Measurements from ENCODE around the gene TMEM192. TPM values are rescaled to one million over a fixed set of nuclear protein-coding genes. Genes with fewer than 3 reads are reported as not detected.
A peak's percentile ranks its signal among the peaks of the same experiment; 100 is the strongest.

Gene TMEM192
- total RNA-seq, 2 donors from 2014 or later = 13.1 to 15.1 TPM

GRCh38 chr4:165059386-165059785 is 53.3 kb downstream of the TMEM192 start:
- no peak overlapping the region for H3K27ac ChIP-seq (ENCODE audit: low read depth, low read length)
- no peak for DNase-seq
- Mint-ChIP-seq H3K9me3 (no peaks in the 10 kb centered on the region), H3K4me3 (no peak overlapping the region), H3K36me3 (ENCODE audit: low read depth) (no peaks in the 10 kb centered on the region), H3K27ac (no peak overlapping the region), H3K27me3 (ENCODE audit: insufficient read depth) (no peaks in the 10 kb centered on the region), H3K4me1 (peaks cover 7% of the 10 kb centered on the region)
- WGBS, 2 experiments (ENCODE audit: insufficient coverage in 1 of 2, insufficient read length in 1 of 2) = 96 to 100% methylated on average over 3 to 4 of the region's 4 CpGs
- no peak overlapping the region for H3K9ac ChIP-seq (ENCODE audit: extremely low read depth, low read length, poor library complexity, severe bottlenecking)
- no peaks in the 10 kb centered on the region for H3K9me3 ChIP-seq (ENCODE audit: control insufficient read depth, low read length)
- H3K4me3 ChIP-seq (ENCODE audit: low read length) = no peak overlapping the region
- no peaks in the 10 kb centered on the region for H3K36me3 ChIP-seq (ENCODE audit: control insufficient read depth, insufficient read depth, low read length)
- peaks cover 4% of the 10 kb centered on the region for H3K4me1 ChIP-seq (ENCODE audit: control insufficient read depth, insufficient read depth, low read length)
- TF ChIP-seq CTCF (conservative IDR thresholded peaks at IDR 0.05) = peak; percentile 26
- H3K27me3 ChIP-seq (ENCODE audit: control insufficient read depth, insufficient read depth, low read length, poor library complexity, severe bottlenecking) = no peaks in the 10 kb centered on the region

GRCh38 chr4:165058666-165059065 is 54.0 kb downstream of the TMEM192 start:
- no peak for DNase-seq
- Histone ChIP-seq H3K27ac (ENCODE audit: low read depth, low read length) (no peak overlapping the region), H3K9ac (ENCODE audit: extremely low read depth, low read length, poor library complexity, severe bottlenecking) (no peak overlapping the region), H3K27me3 (ENCODE audit: control insufficient read depth, insufficient read depth, low read length, poor library complexity, severe bottlenecking) (no peaks in the 10 kb centered on the region), H3K9me3 (ENCODE audit: control insufficient read depth, low read length) (no peaks in the 10 kb centered on the region), H3K4me1 (ENCODE audit: control insufficient read depth, insufficient read depth, low read length) (peaks cover 4% of the 10 kb centered on the region), H3K4me3 (ENCODE audit: low read length) (no peak overlapping the region), H3K36me3 (ENCODE audit: control insufficient read depth, insufficient read depth, low read length) (no peaks in the 10 kb centered on the region)
- Mint-ChIP-seq H3K36me3 (ENCODE audit: low read depth) (no peaks in the 10 kb centered on the region), H3K4me3 (no peak overlapping the region), H3K27me3 (ENCODE audit: insufficient read depth) (no peaks in the 10 kb centered on the region), H3K9me3 (no peaks in the 10 kb centered on the region), H3K4me1 (peaks cover 7% of the 10 kb centered on the region), H3K27ac (no peak overlapping the region)
- 67 to 95% methylated on average over 1 to 2 of the region's 2 CpGs for WGBS, 2 experiments (ENCODE audit: insufficient coverage in 1 of 2, insufficient read length in 1 of 2)
- no peak for TF ChIP-seq CTCF (conservative IDR thresholded peaks at IDR 0.05)

- Histone ChIP-seq H3K9me3 (ENCODE audit: control insufficient read depth, low read length) (no peaks in the 10 kb centered on the region), H3K36me3 (ENCODE audit: control insufficient read depth, insufficient read depth, low read length) (no peaks in the 10 kb centered on the region), H3K27ac (ENCODE audit: low read depth, low read length) (no peak overlapping the region), H3K9ac (ENCODE audit: extremely low read depth, low read length, poor library complexity, severe bottlenecking) (no peak overlapping the region), H3K4me1 (ENCODE audit: control insufficient read depth, insufficient read depth, low read length) (peaks cover 7% of the 10 kb centered on the region), H3K27me3 (ENCODE audit: control insufficient read depth, insufficient read depth, low read length, poor library complexity, severe bottlenecking) (no peaks in the 10 kb centered on the region), H3K4me3 (ENCODE audit: low read length) (no peak overlapping the region)
- Mint-ChIP-seq H3K9me3 (no peaks in the 10 kb centered on the region), H3K27ac (no peak overlapping the region), H3K27me3 (ENCODE audit: insufficient read depth) (no peaks in the 10 kb centered on the region), H3K4me3 (no peak overlapping the region), H3K36me3 (ENCODE audit: low read depth) (no peaks in the 10 kb centered on the region), H3K4me1 (peaks cover 15% of the 10 kb centered on the region)
- TF ChIP-seq CTCF (conservative IDR thresholded peaks at IDR 0.05) = no peak
- DNase-seq = no peak
- WGBS, 2 experiments (ENCODE audit: insufficient coverage in 1 of 2, insufficient read length in 1 of 2) = 89 to 92% methylated on average over 8 to 9 of the region's 9 CpGs
Observed at GRCh38 chr4:165055601-165056000, 57.1 kb downstream of the TMEM192 start.

Measured in endodermal cell (in vitro differentiated cells).